CD4-positive, alpha-beta memory T cell (primary cell): ENCODE data around the gene SIK3. TPM values are rescaled to one million over a fixed set of nuclear protein-coding genes. Genes with fewer than 3 reads are reported as not detected.
A peak's percentile ranks its signal among the peaks of the same experiment; 100 is the strongest.

Experiments
- CTCF ChIA-PET: fragments of 350-600 bp; sonication (Branson Sonifier 250); formaldehyde crosslinking; loops from one replicate; lab custom pipeline; 2021; ENCODE audit warnings: inconsistent platforms; ENCODE audit not compliant: partially characterized antibody; lab: Charles Lee
- POLR2A ChIA-PET: fragments of 350-600 bp; sonication (Branson Sonifier 250); formaldehyde crosslinking; loops from one replicate; lab custom pipeline; 2021; ENCODE audit not compliant: partially characterized antibody; lab: Charles Lee
- DNase-seq, 5 donors: peaks; one replicate each; pipeline versions ENCODE4 v3.0.0 to v3.0.0-alpha.2; 2020 to 2022; ENCODE audit warnings: mixed read lengths in 1 of 5
- H3K27ac ChIP-seq: one replicate; pipeline ENCODE4 v1.7.0; 2013; ENCODE audit warnings: low read depth, low read length
- H3K27me3 ChIP-seq: 2 replicates; pipeline ENCODE4 v1.7.0; 2013; ENCODE audit warnings: mild to moderate bottlenecking, low read length, moderate library complexity; ENCODE audit not compliant: insufficient read depth
- H3K36me3 ChIP-seq: 2 replicates; pipeline ENCODE4 v1.7.0; 2013; ENCODE audit warnings: mild to moderate bottlenecking, low read length, moderate library complexity; ENCODE audit not compliant: insufficient read depth
- H3K4me1 ChIP-seq: 2 replicates; pipeline ENCODE4 v1.7.0; 2013; ENCODE audit warnings: mild to moderate bottlenecking, low read length, moderate library complexity; ENCODE audit not compliant: insufficient read depth
- H3K4me3 ChIP-seq, 2 donors: one replicate each; pipeline ENCODE4 v1.7.0; 2013; ENCODE audit warnings: low read length in 2 of 2, mild to moderate bottlenecking in 1 of 2
- H3K9me3 ChIP-seq, 2 donors: one replicate each; pipeline ENCODE4 v1.7.0; 2013; ENCODE audit warnings: low read length in 2 of 2, control low read depth in 1 of 2; ENCODE audit not compliant: control insufficient read depth in 1 of 2
- H3K27ac Mint-ChIP-seq, 7 donors: one replicate each; pipeline ENCODE4 v1.8.0; 2020 to 2021; ENCODE audit warnings: mixed read lengths in 7 of 7, mild to moderate bottlenecking in 6 of 7, inconsistent platforms in 3 of 7, moderate library complexity in 3 of 7
- H3K27me3 Mint-ChIP-seq, 2 donors: one replicate each; pipeline ENCODE4 v1.8.0; 2020 to 2021; ENCODE audit warnings: mixed read lengths in 2 of 2
- H3K36me3 Mint-ChIP-seq, 2 donors: one replicate each; pipeline ENCODE4 v1.8.0; 2020 to 2021; ENCODE audit warnings: mixed read lengths in 2 of 2, inconsistent platforms in 1 of 2, mild to moderate bottlenecking in 1 of 2
- H3K4me1 Mint-ChIP-seq, 4 donors: one replicate each; pipeline ENCODE4 v1.8.0; 2020 to 2021; ENCODE audit warnings: mixed read lengths in 4 of 4, mild to moderate bottlenecking in 1 of 4
- H3K4me3 Mint-ChIP-seq, 8 donors: one replicate each; pipeline ENCODE4 v1.8.0; 2020 to 2021; ENCODE audit warnings: mixed read lengths in 8 of 8, mild to moderate bottlenecking in 7 of 8, moderate library complexity in 6 of 8, inconsistent platforms in 3 of 8
- H3K9me3 Mint-ChIP-seq, 8 donors: one replicate each; pipeline ENCODE4 v1.8.0; 2020 to 2021; ENCODE audit warnings: mixed read lengths in 8 of 8, mild to moderate bottlenecking in 5 of 8, inconsistent platforms in 3 of 8, moderate library complexity in 1 of 8
- intact Hi-C: fragments of 100-400 bp; cut with micrococcal nuclease; formaldehyde crosslinking; loops from one replicate; pipeline ENCODE4 v1.15.1; 2023
- polyA plus RNA-seq, 2 donors: library from polyadenylated mRNA; unstranded; fragments of 300-500 nt; fragmentation: Illumina TruSeq; gene quantifications; one replicate each; pipeline ENCODE4 v1.2.3, GENCODE V29; 2021
- total RNA-seq, 2 experiments: library from RNA; stranded (reverse); gene quantifications; one replicate each; pipeline ENCODE4 v1.2.3, GENCODE V29; 2021

Gene SIK3
- total and polyA plus RNA-seq, 4 experiments from 2014 or later: 9.7 to 97.5 (median 62.5) TPM

DNA sequence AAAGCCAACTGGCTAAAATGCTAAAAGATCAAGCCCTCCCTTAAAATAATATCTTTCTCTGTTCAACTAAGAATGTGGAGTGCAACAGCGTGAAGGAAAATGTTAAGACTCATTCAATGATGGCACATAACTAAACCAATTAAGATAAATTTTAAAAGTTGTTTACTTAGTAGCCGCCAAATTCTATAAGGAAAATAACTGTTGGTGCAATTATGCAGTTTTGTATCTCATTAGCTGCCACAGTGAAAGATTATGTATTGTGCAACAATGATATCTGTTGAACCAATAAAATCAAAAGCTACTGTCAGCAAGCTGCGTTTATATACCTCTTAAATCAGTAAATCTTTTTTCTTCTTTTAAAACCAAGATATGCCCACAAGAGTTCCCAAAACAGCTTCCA, 55.5 kb downstream of the SIK3 start:
- H3K36me3 Mint-ChIP-seq: peaks cover 0 to 6% of the 10 kb centered on the region in 2 donors
- Histone ChIP-seq H3K36me3 (no peaks in the 10 kb centered on the region), H3K27me3 (no peaks in the 10 kb centered on the region), H3K27ac (no peak overlapping the region), H3K9me3 (no peaks in the 10 kb centered on the region), H3K4me3 (no peak overlapping the region), H3K4me1 (peaks cover 65% of the 10 kb centered on the region)
- H3K4me3 Mint-ChIP-seq: no peak overlapping the region
- peak overlapping the region in 4 of 7 donors; percentile 28 to 62 (median 41) for H3K27ac Mint-ChIP-seq
- CTCF ChIA-PET: no interaction called here
- intact Hi-C loops: no loop called here
- no peaks in the 10 kb centered on the region for H3K27me3 Mint-ChIP-seq
- H3K9me3 Mint-ChIP-seq: peaks cover 0 to 3% (median 0%) of the 10 kb centered on the region in 8 donors
- POLR2A ChIA-PET: no interaction called here
- no peak for DNase-seq
- H3K4me1 Mint-ChIP-seq: peaks cover 63 to 91% (median 74%) of the 10 kb centered on the region in 4 donors

DNA sequence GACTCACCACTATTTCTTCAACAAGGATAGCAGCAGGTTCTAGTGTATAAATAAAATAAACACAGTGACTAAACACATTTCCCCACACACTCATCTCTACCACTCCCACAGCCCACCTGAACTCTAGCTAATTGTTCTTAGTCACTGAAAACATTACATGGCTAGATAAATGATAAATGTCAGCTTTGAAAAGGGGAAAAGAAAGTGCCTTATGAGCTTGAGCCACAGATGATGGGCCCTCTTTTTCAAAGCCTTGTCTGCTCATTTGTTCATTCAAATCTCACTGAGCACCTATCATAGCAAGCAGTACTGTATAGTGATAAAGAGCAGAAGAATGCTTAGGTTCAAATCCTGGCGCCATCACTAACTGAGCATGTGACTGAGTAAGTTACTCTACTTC, 58.3 kb downstream of the SIK3 start:
- no peak for DNase-seq
- POLR2A ChIA-PET: interaction anchor here (0.8 to 1.4 kb wide), 2 partner anchors 9 to 34 kb away, joined by 3 read pairs; no protein-coding TSS in a partner anchor
- Mint-ChIP-seq H3K4me3 (peak overlapping the region in 1 of 8 donors; percentile 13), H3K27me3 (no peaks in the 10 kb centered on the region), H3K9me3 (peaks cover 0 to 3% (median 0%) of the 10 kb centered on the region in 8 donors), H3K36me3 (peaks cover 0 to 3% of the 10 kb centered on the region in 2 donors), H3K4me1 (peaks cover 62 to 86% (median 75%) of the 10 kb centered on the region in 4 donors), H3K27ac (peak overlapping the region; percentile 4 to 89 (median 9))
- no peak overlapping the region for H3K27ac ChIP-seq
- no peak overlapping the region for H3K4me3 ChIP-seq
- intact Hi-C loops: loop anchor here (5.0 kb wide), 1 partner anchor 57 kb away; the partner anchor contains the start of gene SIK3
- H3K4me1 ChIP-seq: peaks cover 69% of the 10 kb centered on the region
- H3K9me3 ChIP-seq: no peaks in the 10 kb centered on the region
- no peaks in the 10 kb centered on the region for H3K27me3 ChIP-seq
- no peaks in the 10 kb centered on the region for H3K36me3 ChIP-seq
- CTCF ChIA-PET: interaction anchor here (0.7 to 1.8 kb wide), 6 partner anchors 9 to 60 kb away, joined by 3 to 5 read pairs (median 3); no protein-coding TSS in a partner anchor

DNA sequence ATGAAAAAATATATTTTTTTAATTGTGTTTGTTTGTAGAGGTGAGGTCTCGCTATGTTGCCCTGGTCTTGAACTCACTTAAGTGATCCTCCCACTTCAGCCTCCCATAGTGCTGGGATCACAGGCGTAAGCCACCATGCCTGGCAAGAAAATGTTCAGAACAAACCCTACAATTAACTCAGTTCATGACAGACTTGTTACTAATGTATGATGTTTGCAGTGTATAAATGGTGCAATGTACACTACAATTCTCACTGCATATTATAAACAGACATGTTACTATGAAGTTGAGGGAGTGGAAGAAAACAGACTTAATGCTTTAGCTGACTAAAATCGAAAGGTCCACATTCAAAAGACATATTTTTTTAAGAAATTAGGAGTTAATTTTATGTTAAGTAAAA, 59.0 kb downstream of the SIK3 start:
- CTCF ChIA-PET: interaction anchor here (1.0 to 1.8 kb wide), 4 partner anchors 10 to 57 kb away, joined by 3 to 5 read pairs (median 4); no protein-coding TSS in a partner anchor
- POLR2A ChIA-PET: interaction anchor here (1.4 kb wide), 1 partner anchor 9 kb away, joined by 3 read pairs; no protein-coding TSS in a partner anchor
- Mint-ChIP-seq H3K27me3 (no peaks in the 10 kb centered on the region), H3K4me3 (peak overlapping the region in 1 of 8 donors; percentile 25), H3K36me3 (peaks cover 0 to 3% of the 10 kb centered on the region in 2 donors), H3K27ac (peak overlapping the region in 5 of 7 donors; percentile 13 to 86 (median 70)), H3K4me1 (peaks cover 57 to 83% (median 70%) of the 10 kb centered on the region in 4 donors), H3K9me3 (peaks cover 0 to 2% (median 0%) of the 10 kb centered on the region in 8 donors)
- Histone ChIP-seq H3K36me3 (no peaks in the 10 kb centered on the region), H3K27ac (no peak overlapping the region), H3K4me3 (no peak overlapping the region), H3K9me3 (no peaks in the 10 kb centered on the region), H3K4me1 (peaks cover 63% of the 10 kb centered on the region), H3K27me3 (no peaks in the 10 kb centered on the region)
- intact Hi-C loops: loop anchor here (5.0 kb wide), 1 partner anchor 58 kb away; the partner anchor contains the start of gene SIK3
- no peak for DNase-seq

DNA sequence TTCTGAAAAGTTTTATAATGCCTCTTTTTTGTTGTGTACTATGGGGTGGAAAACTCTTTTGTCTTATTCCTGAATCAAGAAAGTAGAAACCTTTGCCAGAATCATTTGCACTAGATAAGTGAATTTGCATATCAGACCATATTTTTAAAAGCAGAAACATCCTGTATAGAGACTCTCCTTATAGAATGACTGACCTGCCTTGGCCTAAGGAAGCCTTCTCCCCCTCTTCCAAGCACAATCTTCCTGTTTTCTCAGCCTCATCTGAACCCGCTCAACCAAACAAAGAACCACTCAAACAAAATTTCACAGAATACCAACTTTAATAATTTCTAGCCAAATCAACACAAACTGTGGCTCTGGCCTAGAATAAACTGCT, 60.3 kb downstream of the SIK3 start:
- no peak overlapping the region for H3K27ac ChIP-seq
- H3K27me3 Mint-ChIP-seq: no peaks in the 10 kb centered on the region
- no peaks in the 10 kb centered on the region for H3K27me3 ChIP-seq
- H3K27ac Mint-ChIP-seq: peak overlapping the region; percentile 83 to 96 (median 84)
- POLR2A ChIA-PET: interaction anchor here (0.8 kb wide), 1 partner anchor 113 kb away, joined by 5 read pairs; no protein-coding TSS in a partner anchor
- CTCF ChIA-PET: no interaction called here
- no peaks in the 10 kb centered on the region for H3K36me3 ChIP-seq
- intact Hi-C loops: loop anchor here (5.0 kb wide), 1 partner anchor 59 kb away; the partner anchor contains the start of gene SIK3
- no peaks in the 10 kb centered on the region for H3K9me3 Mint-ChIP-seq
- peaks cover 52 to 79% (median 66%) of the 10 kb centered on the region in 4 donors for H3K4me1 Mint-ChIP-seq
- peaks cover 0 to 5% of the 10 kb centered on the region in 2 donors for H3K36me3 Mint-ChIP-seq
- DNase-seq: no peak
- H3K4me1 ChIP-seq: peaks cover 61% of the 10 kb centered on the region
- H3K4me3 Mint-ChIP-seq: peak overlapping the region in 7 of 8 donors; percentile 7 to 80 (median 52)
- H3K9me3 ChIP-seq: no peaks in the 10 kb centered on the region
- H3K4me3 ChIP-seq: no peak overlapping the region

DNA sequence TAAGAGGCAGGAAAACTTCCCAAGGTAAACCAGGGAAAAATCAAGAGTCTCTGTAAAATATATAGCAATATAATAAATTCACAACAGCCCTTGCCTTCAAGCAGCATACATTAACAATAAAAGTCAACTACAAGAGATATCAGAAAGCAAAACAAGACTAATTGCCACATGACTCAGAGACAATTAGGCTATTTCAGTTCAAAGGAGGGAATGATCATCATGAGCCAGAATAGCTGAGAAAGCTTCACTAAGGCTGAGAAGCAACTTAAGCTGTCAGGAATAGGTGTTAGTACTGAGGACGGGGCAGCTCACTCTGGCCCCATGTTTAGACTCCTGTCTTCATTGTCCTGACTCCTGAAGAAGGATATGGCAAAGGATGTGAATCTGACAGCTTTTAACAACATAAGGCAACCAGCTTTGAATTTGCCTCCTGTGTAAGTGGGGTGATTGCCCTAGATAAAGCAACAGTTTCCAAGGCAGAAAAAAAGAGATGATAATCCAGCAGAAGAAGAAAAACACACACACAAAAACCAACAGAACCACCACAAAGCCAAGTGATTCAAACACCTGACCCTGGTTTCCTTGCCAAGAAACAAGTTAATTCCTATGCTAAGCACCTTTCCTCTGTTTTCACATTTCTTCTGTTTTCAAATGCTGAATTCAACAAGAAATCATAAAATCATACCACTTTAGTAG, 60.8 kb downstream of the SIK3 start:
- Histone ChIP-seq H3K4me1 (peaks cover 58% of the 10 kb centered on the region), H3K27me3 (no peaks in the 10 kb centered on the region), H3K36me3 (no peaks in the 10 kb centered on the region), H3K9me3 (no peaks in the 10 kb centered on the region), H3K27ac (no peak overlapping the region), H3K4me3 (no peak overlapping the region)
- peak in 4 of 5 donors; percentile 35 to 53 (median 42) for DNase-seq
- no peaks in the 10 kb centered on the region for H3K9me3 Mint-ChIP-seq
- H3K36me3 Mint-ChIP-seq: peaks cover 0 to 5% of the 10 kb centered on the region in 2 donors
- ChIA-PET CTCF (no interaction called here), POLR2A (no interaction called here)
- H3K4me1 Mint-ChIP-seq: peaks cover 48 to 74% (median 61%) of the 10 kb centered on the region in 4 donors
- H3K4me3 Mint-ChIP-seq: peak overlapping the region in 7 of 8 donors; percentile 7 to 80 (median 52)
- intact Hi-C loops: loop anchor here (5.0 kb wide), 1 partner anchor 60 kb away; the partner anchor contains the start of gene SIK3
- H3K27me3 Mint-ChIP-seq: no peaks in the 10 kb centered on the region
- H3K27ac Mint-ChIP-seq: peak overlapping the region; percentile 83 to 96 (median 84)

DNA sequence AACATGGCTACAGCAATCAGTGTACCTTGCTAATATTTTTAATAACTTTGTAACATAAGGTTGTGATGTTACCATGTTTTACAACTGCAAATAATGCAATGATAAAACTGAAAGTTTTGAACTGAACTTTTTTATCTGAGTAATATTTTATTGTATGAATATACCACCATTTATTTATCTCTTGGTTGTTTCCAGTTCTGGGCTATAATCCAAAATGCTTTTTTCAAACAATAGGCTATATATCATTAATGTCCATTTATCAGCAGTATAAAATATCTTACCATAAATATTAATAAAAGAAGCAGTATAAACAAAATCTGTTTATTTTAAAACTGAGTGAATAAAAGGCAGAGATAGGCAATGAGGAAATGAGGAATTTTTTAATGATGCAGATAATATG, 63.3 kb downstream of the SIK3 start:
- Histone ChIP-seq H3K27me3 (no peaks in the 10 kb centered on the region), H3K4me3 (no peak overlapping the region), H3K9me3 (no peaks in the 10 kb centered on the region), H3K27ac (no peak overlapping the region), H3K36me3 (no peaks in the 10 kb centered on the region), H3K4me1 (peaks cover 38% of the 10 kb centered on the region)
- Mint-ChIP-seq H3K9me3 (no peaks in the 10 kb centered on the region), H3K27ac (no peak overlapping the region), H3K4me3 (no peak overlapping the region), H3K36me3 (peaks cover 0 to 5% of the 10 kb centered on the region in 2 donors), H3K27me3 (no peaks in the 10 kb centered on the region), H3K4me1 (peaks cover 33 to 63% (median 50%) of the 10 kb centered on the region in 4 donors)
- POLR2A ChIA-PET: no interaction called here
- CTCF ChIA-PET: no interaction called here
- DNase-seq: no peak
- intact Hi-C loops: loop anchor here (5.0 kb wide), 1 partner anchor 62 kb away; the partner anchor contains the start of gene SIK3
